Measurements from ENCODE around the gene UNC5C. TPM values are rescaled to one million over a fixed set of nuclear protein-coding genes. Genes with fewer than 3 reads are reported as not detected.

UNC5C gene
- total RNA-seq, 1 experiment from 2014 or later = 1.0 TPM

- TF ChIP-seq ZBTB43 (CRISPR knock-in tag; IDR thresholded peaks at IDR 0.05) = no peak
Measured at GRCh38 chr4:95596676-95597075, 47.9 kb upstream of the UNC5C start (continued).

- TF ChIP-seq USF2 (CRISPR knock-in tag; IDR thresholded peaks at IDR 0.05) = no peak
- ChIA-PET CTCF (no interaction called here), POLR2A (no interaction called here)
- ATAC-seq (no peak), DNase-seq (ENCODE audit: low spot score) (no peak)
- Mint-ChIP-seq H3K27ac (no peak overlapping the region), H3K4me3 (no peak overlapping the region), H3K9me3 (no peaks in the 10 kb centered on the region), H3K27me3 (ENCODE audit: low read depth) (no peaks in the 10 kb centered on the region), H3K36me3 (no peaks in the 10 kb centered on the region), H3K4me1 (no peaks in the 10 kb centered on the region)
Measured at GRCh38 chr4:95594629-95595028, 45.9 kb upstream of the UNC5C start.

GRCh38 chr4:95594013-95594412 is 45.2 kb upstream of the UNC5C start:
- CTCF ChIA-PET = no interaction called here

More at GRCh38 chr4:95594013-95594412, 45.2 kb upstream of the UNC5C start:
- POLR2A ChIA-PET = no interaction called here
- H3K27me3 Mint-ChIP-seq (ENCODE audit: low read depth) = no peaks in the 10 kb centered on the region
- H3K9me3 Mint-ChIP-seq = no peaks in the 10 kb centered on the region
- ATAC-seq = no peak
- H3K4me3 Mint-ChIP-seq = no peak overlapping the region
- no peak for TF ChIP-seq ZSCAN18 (CRISPR knock-in tag; IDR thresholded peaks at IDR 0.05)
- no peak for TF ChIP-seq ARID4B (CRISPR knock-in tag; IDR thresholded peaks at IDR 0.05; ENCODE audit: borderline replicate concordance)
- no peak for TF ChIP-seq FOXJ3 (CRISPR knock-in tag; IDR thresholded peaks at IDR 0.05; ENCODE audit: borderline replicate concordance)
- TF ChIP-seq CDX4 (CRISPR knock-in tag; IDR thresholded peaks at IDR 0.05; ENCODE audit: borderline replicate concordance) = no peak
- TF ChIP-seq STAT6 (CRISPR knock-in tag; conservative IDR thresholded peaks at IDR 0.05; ENCODE audit: low read depth) = no peak
- TF ChIP-seq ZNF263 (CRISPR knock-in tag; IDR thresholded peaks at IDR 0.05; ENCODE audit: low read depth) = no peak
- TF ChIP-seq NFYB (CRISPR knock-in tag; conservative IDR thresholded peaks at IDR 0.05; ENCODE audit: low read depth) = no peak
- no peak for TF ChIP-seq MAX (CRISPR knock-in tag; IDR thresholded peaks at IDR 0.05)
- TF ChIP-seq SMAD4 (CRISPR knock-in tag; IDR thresholded peaks at IDR 0.05) = no peak
- no peak for TF ChIP-seq NR1H2 (CRISPR knock-in tag; IDR thresholded peaks at IDR 0.05)
- no peak for TF ChIP-seq RORB (CRISPR knock-in tag; IDR thresholded peaks at IDR 0.05)
- H3K27ac Mint-ChIP-seq = no peak overlapping the region
- DNase-seq (ENCODE audit: low spot score) = no peak
- no peaks in the 10 kb centered on the region for H3K4me1 Mint-ChIP-seq
- no peaks in the 10 kb centered on the region for H3K36me3 Mint-ChIP-seq
